Measurements from ENCODE around the gene GSTP1. TPM values are rescaled to one million over a fixed set of nuclear protein-coding genes. Genes with fewer than 3 reads are reported as not detected.

The GSTP1 gene
- total RNA-seq, 1 donor = 495 TPM

GRCh38 chr11:67611704-67612587 is 28.3 kb downstream of the GSTP1 start:
- no peak overlapping the region for H3K4me3 ChIP-seq (ENCODE audit: low read depth, low read length)
- TF ChIP-seq CTCF (IDR thresholded peaks at IDR 0.05; ENCODE audit: insufficient read depth, low read depth, low read length) = no peak
- DNase-seq (ENCODE audit: low read depth) = no peak

GRCh38 chr11:67612751-67613150 is 29.1 kb downstream of the GSTP1 start:
- TF ChIP-seq CTCF (IDR thresholded peaks at IDR 0.05; ENCODE audit: insufficient read depth, low read depth, low read length) = no peak
- DNase-seq (ENCODE audit: low read depth) = no peak
- no peak overlapping the region for H3K4me3 ChIP-seq (ENCODE audit: low read depth, low read length)

GRCh38 chr11:67613313-67613959 is 29.8 kb downstream of the GSTP1 start:
- no peak for DNase-seq (ENCODE audit: low read depth)
- no peak for TF ChIP-seq CTCF (IDR thresholded peaks at IDR 0.05; ENCODE audit: insufficient read depth, low read depth, low read length)
- no peak overlapping the region for H3K4me3 ChIP-seq (ENCODE audit: low read depth, low read length)

DNA sequence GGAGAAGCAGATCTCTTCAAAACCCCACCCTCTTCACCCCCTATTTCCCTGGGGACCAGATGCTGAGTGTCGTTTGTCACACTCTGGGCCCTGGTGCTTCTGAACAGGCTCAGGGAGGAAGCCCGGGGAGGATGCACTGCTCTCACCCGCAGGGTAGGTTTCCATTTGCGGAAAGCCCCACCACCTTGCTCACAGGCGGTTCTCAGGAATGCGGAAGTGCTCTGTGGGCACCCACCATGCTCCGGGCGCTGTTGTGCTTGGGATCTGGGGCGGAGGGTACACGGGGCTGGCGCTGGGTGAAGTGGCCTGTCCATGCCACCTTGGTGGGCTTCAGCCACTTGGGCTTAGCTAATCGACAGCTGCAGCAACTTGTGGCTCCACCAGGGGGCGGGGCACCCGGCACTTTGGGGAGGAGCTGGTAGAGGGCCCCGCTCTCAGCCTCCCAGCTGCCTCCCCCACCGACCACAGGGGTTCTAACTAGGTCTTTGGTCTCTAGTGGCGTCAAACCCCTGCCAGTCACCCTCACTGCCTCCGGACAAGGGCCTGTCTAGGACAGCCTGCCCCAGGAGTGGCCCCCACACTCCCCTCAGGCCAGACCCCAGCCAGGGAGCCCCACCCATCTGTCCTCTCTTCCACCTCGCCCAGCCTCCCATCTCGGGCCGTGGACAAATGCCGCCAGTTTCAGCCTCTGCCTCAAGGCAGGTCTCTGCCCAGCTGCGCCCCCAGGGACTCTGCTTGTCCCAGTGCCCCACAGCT is 30.5 kb downstream of the GSTP1 start:
- peak; percentile 73 for TF ChIP-seq CTCF (IDR thresholded peaks at IDR 0.05; ENCODE audit: insufficient read depth, low read depth, low read length)
- peak; percentile 32 for DNase-seq (ENCODE audit: low read depth)
- peak overlapping the region; percentile 48 for H3K4me3 ChIP-seq (ENCODE audit: low read depth, low read length)

- no peak overlapping the region for H3K4me3 ChIP-seq (ENCODE audit: low read depth, low read length)
- no peak for DNase-seq (ENCODE audit: low read depth)
- peak; percentile 41 for TF ChIP-seq CTCF (IDR thresholded peaks at IDR 0.05; ENCODE audit: insufficient read depth, low read depth, low read length)
Measured at GRCh38 chr11:67614730-67615714, 31.4 kb downstream of the GSTP1 start.
